Upper lobe of left lung (tissue), 6 donors: ENCODE measurements around the gene PARM1. TPM values are rescaled to one million over a fixed set of nuclear protein-coding genes. Genes with fewer than 3 reads are reported as not detected.

Source experiments
- ATAC-seq, 2 donors: fragments of 200-7000 bp; cut with Tn5 transposase; one replicate each; pipeline ENCODE4 v1.9.1; 2022; ENCODE audit warnings: mild to moderate bottlenecking in 2 of 2, moderate library complexity in 2 of 2; ENCODE audit not compliant: low FRiP score in 2 of 2
- DNase-seq, 2 donors: peaks; one replicate each; pipeline ENCODE4 v3.0.0-alpha.2; 2019 to 2020
- H3K27ac ChIP-seq, 4 donors: fragments of 200-600 bp; sonication (generic); one replicate each; pipeline ENCODE4 v1.5.1; 2016 to 2019
- H3K27me3 ChIP-seq, 4 donors: fragments of 200-600 bp; sonication (generic); one replicate each; pipeline ENCODE4 v1.5.1; 2017 to 2019
- H3K36me3 ChIP-seq, 4 donors: fragments of 200-600 bp; sonication (generic); one replicate each; pipeline ENCODE4 v1.5.1; 2016 to 2019
- H3K4me1 ChIP-seq, 4 donors: fragments of 200-600 bp; sonication (generic); one replicate each; pipeline ENCODE4 v1.5.1; 2018 to 2019
- H3K4me3 ChIP-seq, 4 donors: fragments of 200-600 bp; sonication (generic); one replicate each; pipeline ENCODE4 v1.5.1; 2017 to 2019; ENCODE audit warnings: mild to moderate bottlenecking in 2 of 4, moderate library complexity in 1 of 4
- H3K9me3 ChIP-seq, 4 donors: fragments of 200-600 bp; sonication (generic); one replicate each; pipeline ENCODE4 v1.5.1; 2018 to 2019
- EP300 ChIP-seq, 4 donors: sonication (generic); formaldehyde crosslinking; IDR thresholded peaks; one replicate each; pipeline ENCODE4 v1.5.1; 2017; ENCODE audit warnings: antibody characterized with exemption in 4 of 4, control low read depth in 2 of 4
- POLR2A ChIP-seq, 4 donors: fragments of 450-650 bp; IDR thresholded peaks; one replicate each; pipeline ENCODE4 v1.5.1; 2016 to 2017; ENCODE audit warnings: antibody characterized with exemption in 4 of 4, mild to moderate bottlenecking in 2 of 4
- POLR2AphosphoS5 ChIP-seq, 2 donors: sonication (generic); formaldehyde crosslinking; IDR thresholded peaks; one replicate each; pipeline ENCODE4 v1.5.1; 2017; ENCODE audit warnings: antibody characterized with exemption in 2 of 2
- WGBS, 2 donors: methylation state at CpG; one replicate each; pipeline ENCODE4 v1.1.5; 2017 to 2018; 5-methylcytosine and 5-hydroxymethylcytosine counted together
- total RNA-seq, 6 donors: library from RNA; depleted of rRNA in 4 of 6; stranded (reverse); fragments of >200 nt in 4 of 6; gene quantifications; one replicate each; pipeline versions ENCODE4 v1.1.0 to v1.2.1, GENCODE V29; 2016 to 2021
- TF ChIP-seq, protein P1 (sequence below), 6 experiments: fragments of 450-650 bp in 4 of 6; fragments of 200-600 bp in 2 of 6; sonication (generic) in 2 of 6; IDR thresholded peaks; one replicate each; pipeline ENCODE4 v1.5.1; 2016 to 2019; ENCODE audit warnings: antibody characterized with exemption in 6 of 6
- donor health status: DM: no; HTN: no; CAD: no; lungs with moderate emphysema.
- donor health status: DM: no; HTN: yes; CAD: no; lungs with severe emphysema.

The PARM1 gene
- total RNA-seq, 6 donors from 2014 or later, result 36.7 to 137 (median 74.5) TPM

GRCh38 chr4:74947798-74948197, 14.9 kb downstream of the PARM1 start:
- H3K27ac ChIP-seq, result peak overlapping the region in 3 of 4 donors; percentile 22 to 59 (median 57)
- peaks cover 0 to 6% (median 1%) of the 10 kb centered on the region in 4 donors for H3K4me1 ChIP-seq
- no peak for DNase-seq
- H3K36me3 ChIP-seq, result no peaks in the 10 kb centered on the region
- TF ChIP-seq, protein P1, sequence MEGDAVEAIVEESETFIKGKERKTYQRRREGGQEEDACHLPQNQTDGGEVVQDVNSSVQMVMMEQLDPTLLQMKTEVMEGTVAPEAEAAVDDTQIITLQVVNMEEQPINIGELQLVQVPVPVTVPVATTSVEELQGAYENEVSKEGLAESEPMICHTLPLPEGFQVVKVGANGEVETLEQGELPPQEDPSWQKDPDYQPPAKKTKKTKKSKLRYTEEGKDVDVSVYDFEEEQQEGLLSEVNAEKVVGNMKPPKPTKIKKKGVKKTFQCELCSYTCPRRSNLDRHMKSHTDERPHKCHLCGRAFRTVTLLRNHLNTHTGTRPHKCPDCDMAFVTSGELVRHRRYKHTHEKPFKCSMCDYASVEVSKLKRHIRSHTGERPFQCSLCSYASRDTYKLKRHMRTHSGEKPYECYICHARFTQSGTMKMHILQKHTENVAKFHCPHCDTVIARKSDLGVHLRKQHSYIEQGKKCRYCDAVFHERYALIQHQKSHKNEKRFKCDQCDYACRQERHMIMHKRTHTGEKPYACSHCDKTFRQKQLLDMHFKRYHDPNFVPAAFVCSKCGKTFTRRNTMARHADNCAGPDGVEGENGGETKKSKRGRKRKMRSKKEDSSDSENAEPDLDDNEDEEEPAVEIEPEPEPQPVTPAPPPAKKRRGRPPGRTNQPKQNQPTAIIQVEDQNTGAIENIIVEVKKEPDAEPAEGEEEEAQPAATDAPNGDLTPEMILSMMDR (IDR thresholded peaks at IDR 0.05), result no peak
- TF ChIP-seq POLR2A (IDR thresholded peaks at IDR 0.05), result no peak
- no peak for TF ChIP-seq EP300 (IDR thresholded peaks at IDR 0.05)
- TF ChIP-seq POLR2AphosphoS5 (IDR thresholded peaks at IDR 0.05), result no peak
- H3K27me3 ChIP-seq, result no peaks in the 10 kb centered on the region
- no peaks in the 10 kb centered on the region for H3K9me3 ChIP-seq
- 38 to 51% methylated on average over 2 of the region's 2 CpGs for WGBS, 2 donors
- no peak overlapping the region for H3K4me3 ChIP-seq
- ATAC-seq, result peak; percentile 28 to 72

GRCh38 chr4:74948236-74948635, 15.3 kb downstream of the PARM1 start:
- Histone ChIP-seq H3K36me3 (no peaks in the 10 kb centered on the region), H3K9me3 (no peaks in the 10 kb centered on the region), H3K27me3 (no peaks in the 10 kb centered on the region), H3K27ac (peak overlapping the region in 3 of 4 donors; percentile 22 to 59 (median 57)), H3K4me3 (no peak overlapping the region), H3K4me1 (peaks cover 0 to 6% (median 1%) of the 10 kb centered on the region in 4 donors)
- WGBS, 2 donors, result 43 to 46% methylated on average over 2 of the region's 2 CpGs
- DNase-seq, result no peak
- TF ChIP-seq POLR2A (IDR thresholded peaks at IDR 0.05), result no peak
- TF ChIP-seq EP300 (IDR thresholded peaks at IDR 0.05), result peak in 1 of 4 donors; percentile 20
- ATAC-seq, result peak; percentile 49 to 88

GRCh38 chr4:74950200-74950599, 17.3 kb downstream of the PARM1 start:
- Histone ChIP-seq H3K4me1 (peaks cover 0 to 6% (median 1%) of the 10 kb centered on the region in 4 donors), H3K27ac (no peak overlapping the region), H3K36me3 (no peaks in the 10 kb centered on the region), H3K4me3 (no peak overlapping the region), H3K27me3 (no peaks in the 10 kb centered on the region), H3K9me3 (no peaks in the 10 kb centered on the region)
- DNase-seq (no peak), ATAC-seq (no peak)
- TF ChIP-seq EP300 (IDR thresholded peaks at IDR 0.05) (no peak), POLR2A (IDR thresholded peaks at IDR 0.05) (no peak), POLR2AphosphoS5 (IDR thresholded peaks at IDR 0.05) (no peak)
- TF ChIP-seq, protein P1 (IDR thresholded peaks at IDR 0.05), result no peak
- 62 to 68% methylated on average over 3 of the region's 3 CpGs for WGBS, 2 donors

GRCh38 chr4:74950882-74951281, 18.0 kb downstream of the PARM1 start:
- Histone ChIP-seq H3K4me1 (peaks cover 0 to 6% (median 1%) of the 10 kb centered on the region in 4 donors), H3K9me3 (no peaks in the 10 kb centered on the region), H3K36me3 (no peaks in the 10 kb centered on the region), H3K4me3 (no peak overlapping the region), H3K27me3 (no peaks in the 10 kb centered on the region), H3K27ac (no peak overlapping the region)
- TF ChIP-seq, protein P1 (IDR thresholded peaks at IDR 0.05), result no peak
- TF ChIP-seq EP300 (IDR thresholded peaks at IDR 0.05), result no peak
- no peak for TF ChIP-seq POLR2AphosphoS5 (IDR thresholded peaks at IDR 0.05)
- no peak for TF ChIP-seq POLR2A (IDR thresholded peaks at IDR 0.05)
- WGBS, 2 donors, result 71 to 84% methylated on average over 5 of the region's 5 CpGs
- DNase-seq (no peak), ATAC-seq (no peak)

- TF ChIP-seq, protein P1 (IDR thresholded peaks at IDR 0.05), result no peak
- TF ChIP-seq POLR2AphosphoS5 (IDR thresholded peaks at IDR 0.05) (no peak), POLR2A (IDR thresholded peaks at IDR 0.05) (no peak), EP300 (IDR thresholded peaks at IDR 0.05) (no peak)
- DNase-seq, result no peak
- Histone ChIP-seq H3K27me3 (no peaks in the 10 kb centered on the region), H3K9me3 (no peaks in the 10 kb centered on the region), H3K4me3 (no peak overlapping the region), H3K4me1 (no peaks in the 10 kb centered on the region), H3K36me3 (no peaks in the 10 kb centered on the region), H3K27ac (no peak overlapping the region)
- no peak for ATAC-seq
- 85 to 89% methylated on average over 2 to 4 of the region's 4 CpGs for WGBS, 2 donors
Measured at GRCh38 chr4:74953647-74954046, 20.7 kb downstream of the PARM1 start.
